Endothelial cell of umbilical vein (primary cell): ENCODE results near the gene ADAP1. TPM values are rescaled to one million over a fixed set of nuclear protein-coding genes. Genes with fewer than 3 reads are reported as not detected.

ENCODE experiments used
- BruUV-seq: library from RNA; stranded (reverse); fragments of 400-500 nt; replicated peaks from 2 replicates; lab custom pipeline; 2021; lab: Mats Ljungman, UMichigan
- CTCF ChIA-PET: fragments of 300-600, 350-600 bp; sonication (Branson Sonifier 250); formaldehyde crosslinking; loops from one replicate; lab custom pipeline; 2021; ENCODE audit warnings: antibody characterized with exemption, inconsistent platforms; lab: Charles Lee
- POLR2A ChIA-PET: fragments of 300-600, 350-600 bp; sonication (Branson Sonifier 250); formaldehyde crosslinking; loops from one replicate; lab custom pipeline; 2021; ENCODE audit warnings: antibody characterized with exemption, inconsistent platforms; lab: Charles Lee
- DNase-seq: peaks from one replicate; pipeline ENCODE4 v3.0.0-alpha.2; 2011; ENCODE audit warnings: low read depth, low spot score
- FAIRE-seq: peaks from 2 replicates; lab custom pipeline; 2011; peaks lifted over from hg19 to GRCh38; lab: Jason Lieb, UNC
- H2AFZ ChIP-seq: 2 replicates; pipeline ENCODE4 v1.6.0; 2012; ENCODE audit warnings: low read depth, low read length, control low read depth, inconsistent platforms
- H3K27ac ChIP-seq: 2 replicates; pipeline ENCODE4 v1.5.1; 2011; ENCODE audit warnings: low read depth, mild to moderate bottlenecking, control low read depth, low read length, moderate library complexity; ENCODE audit not compliant: insufficient read depth
- H3K27me3 ChIP-seq, 2 experiments: 2 replicates each; pipeline versions ENCODE4 v1.6.0 to v1.6.1; 2011; ENCODE audit warnings: low read length in 2 of 2, mixed read lengths in 1 of 2; ENCODE audit not compliant: control insufficient read depth in 2 of 2, insufficient read depth in 2 of 2
- H3K36me3 ChIP-seq, 2 experiments: 2 replicates in 1 of 2; 3 replicates in 1 of 2; pipeline ENCODE4 v1.5.1; 2011; ENCODE audit warnings: low read length in 2 of 2, mild to moderate bottlenecking in 1 of 2, moderate library complexity in 1 of 2; ENCODE audit not compliant: control insufficient read depth in 2 of 2, insufficient read depth in 2 of 2; ENCODE audit errors: extremely low read depth in 1 of 2
- H3K4me1 ChIP-seq: 3 replicates; pipeline ENCODE4 v1.5.1; 2011; ENCODE audit warnings: mild to moderate bottlenecking, low read length; ENCODE audit not compliant: control insufficient read depth, insufficient read depth; ENCODE audit errors: extremely low read depth
- H3K4me2 ChIP-seq: 2 replicates; pipeline ENCODE4 v1.6.1; 2011; ENCODE audit warnings: low read length, control low read depth, mixed read lengths; ENCODE audit not compliant: insufficient read depth
- H3K4me3 ChIP-seq, 3 experiments: fragments of 200-600 bp in 1 of 3; sonication (generic), shearing (Covaris generic) in 1 of 3; replicated peaks in 1 of 3; 2 replicates each; pipeline ENCODE4 v1.5.1; 2011 to 2016; ENCODE audit warnings: control low read depth in 3 of 3, low read length in 3 of 3, mild to moderate bottlenecking in 2 of 3, inconsistent platforms in 1 of 3, low read depth in 1 of 3, moderate library complexity in 1 of 3; ENCODE audit not compliant: insufficient read depth in 1 of 3
- H3K79me2 ChIP-seq: 2 replicates; pipeline ENCODE4 v1.6.0; 2012; ENCODE audit warnings: low read length, inconsistent platforms; ENCODE audit not compliant: control insufficient read depth, insufficient read depth
- H3K9ac ChIP-seq: replicated peaks from 2 replicates; pipeline ENCODE3; 2011; ENCODE audit warnings: low read length, control low read depth; ENCODE audit not compliant: insufficient read depth; ENCODE audit errors: extremely low read depth
- H3K9me1 ChIP-seq: replicated peaks from 3 replicates; pipeline ENCODE4 v1.6.0; 2011; ENCODE audit warnings: mild to moderate bottlenecking, low read length; ENCODE audit not compliant: control insufficient read depth, insufficient read depth; ENCODE audit errors: extremely low read depth
- H3K9me3 ChIP-seq: replicated peaks from 2 replicates; pipeline ENCODE4 v1.5.1; 2012; ENCODE audit warnings: low read length, inconsistent platforms; ENCODE audit not compliant: control insufficient read depth, insufficient read depth
- H4K20me1 ChIP-seq: replicated peaks from 2 replicates; pipeline ENCODE3; 2011; ENCODE audit warnings: mild to moderate bottlenecking, low read length; ENCODE audit not compliant: control insufficient read depth, insufficient read depth; ENCODE audit errors: extremely low read depth
- CTCF ChIP-seq, 2 donors: IDR thresholded peaks; 1 replicate in 1 of 2; 2 replicates in 1 of 2; pipeline ENCODE4 v1.5.1; 2011; ENCODE audit warnings: low read length in 2 of 2, mild to moderate bottlenecking in 2 of 2, moderate library complexity in 2 of 2, control low read depth in 1 of 2, inconsistent platforms in 1 of 2, low read depth in 1 of 2; ENCODE audit not compliant: insufficient read depth in 1 of 2; ENCODE audit errors: extremely low read depth in 1 of 2
- EZH2 ChIP-seq: IDR thresholded peaks from 2 replicates; pipeline ENCODE4 v1.6.1; 2012; ENCODE audit warnings: borderline replicate concordance, low read depth, mild to moderate bottlenecking, moderate library complexity, low read length, inconsistent platforms; ENCODE audit not compliant: severe bottlenecking
- FOS ChIP-seq: IDR thresholded peaks from 2 replicates; pipeline ENCODE4 v1.6.1; 2011; ENCODE audit warnings: mild to moderate bottlenecking, low read length, moderate library complexity, borderline replicate concordance; ENCODE audit not compliant: insufficient read depth
- GATA2 ChIP-seq: IDR thresholded peaks from 2 replicates; pipeline ENCODE4 v1.7.0; 2011; ENCODE audit warnings: low read depth, mild to moderate bottlenecking, moderate library complexity, mixed read lengths, low read length; ENCODE audit not compliant: insufficient read length, insufficient read depth
- JUN ChIP-seq: IDR thresholded peaks from 2 replicates; pipeline ENCODE4 v1.6.1; 2011; ENCODE audit warnings: borderline replicate concordance, low read depth; ENCODE audit not compliant: insufficient read length, insufficient read depth
- MAX ChIP-seq: IDR thresholded peaks from 2 replicates; pipeline ENCODE4 v1.6.1; 2011; ENCODE audit not compliant: insufficient read depth, insufficient read length
- MYC ChIP-seq: IDR thresholded peaks from one replicate; pipeline ENCODE4 v1.6.1; 2011; ENCODE audit warnings: mild to moderate bottlenecking, low read depth, low read length
- POLR2A ChIP-seq: IDR thresholded peaks from 2 replicates; pipeline ENCODE4 v1.6.1; 2012; ENCODE audit warnings: low read depth, mild to moderate bottlenecking, control low read depth, low read length
- POLR2AphosphoS5 ChIP-seq: IDR thresholded peaks from 2 replicates; pipeline ENCODE4 v1.6.1; 2012; ENCODE audit warnings: low read depth, mild to moderate bottlenecking, control low read depth, low read length, moderate library complexity; ENCODE audit not compliant: insufficient read depth
- dilution Hi-C: fragments of 300-500 bp; cut with MboI; formaldehyde crosslinking; loops from one replicate; pipeline ENCODE4 v1.15.0; 2019; ENCODE audit warnings: low sequenced_read_pairs; ENCODE audit not compliant: extremely low pct_ligation_motif_present
- intact Hi-C: fragments of 100-400 bp; cut with micrococcal nuclease; formaldehyde crosslinking; loops from one replicate; pipeline ENCODE4 v1.10.0; 2022
- polyA plus RNA-seq, 4 experiments: library from polyadenylated mRNA; depleted of rRNA in 3 of 4; stranded (reverse) in 3 of 4; unstranded in 1 of 4; fragments of >200 nt; gene quantifications; 2 replicates each; pipeline versions ENCODE4 v1.2.1 to v1.2.3, GENCODE V29; 2011 to 2012; ENCODE audit warnings: missing spikeins in 1 of 4
- total RNA-seq: library from RNA; stranded (reverse); gene quantifications from 2 replicates; pipeline ENCODE4 v1.2.3, GENCODE V29; 2021

ADAP1 gene
- total and polyA plus RNA-seq, 2 donors (not counting 3 experiments of a cell fraction or from before 2014, with no cell fraction given): 0.49 to 0.58 TPM

GRCh38 chr7:934469-935163, 19.9 kb downstream of the ADAP1 start:
- dilution Hi-C loops: no loop called here
- BruUV-seq: no TSS peak
- POLR2A ChIA-PET: no interaction called here

More at GRCh38 chr7:934469-935163, 19.9 kb downstream of the ADAP1 start:
- H3K27ac ChIP-seq: no peak overlapping the region
- no peak overlapping the region for H3K4me3 ChIP-seq
- no peak overlapping the region for H3K9ac ChIP-seq
- H3K4me1 ChIP-seq: no peaks in the 10 kb centered on the region
- CTCF ChIA-PET: no interaction called here
- intact Hi-C loops: no loop called here
- H3K27me3 ChIP-seq: no peaks in the 10 kb centered on the region
- H3K36me3 ChIP-seq: no peaks in the 10 kb centered on the region
- H3K79me2 ChIP-seq: no peaks in the 10 kb centered on the region
- DNase-seq: no peak
- TF ChIP-seq MYC (no peak), POLR2A (no peak), JUN (no peak), GATA2 (no peak), CTCF (IDR thresholded peaks at IDR 0.05; ENCODE audit: extremely low read depth in 1 of 2, insufficient read depth in 1 of 2, low read depth in 1 of 2, low read length in 2 of 2) (no peak), MAX (no peak), POLR2AphosphoS5 (no peak), FOS (no peak), EZH2 (no peak)
- no peak overlapping the region for H2AFZ ChIP-seq
- FAIRE-seq: no peak
- H4K20me1 ChIP-seq: no peaks in the 10 kb centered on the region
- no peaks in the 10 kb centered on the region for H3K9me3 ChIP-seq
- no peak overlapping the region for H3K4me2 ChIP-seq
- H3K9me1 ChIP-seq: no peaks in the 10 kb centered on the region
